Astrocyte (in vitro differentiated cells and primary cell): ENCODE measurements around the gene SLC66A2. TPM values are rescaled to one million over a fixed set of nuclear protein-coding genes. Genes with fewer than 3 reads are reported as not detected.

ENCODE experiments used
- DNase-seq: peaks from one replicate; pipeline ENCODE4 v3.0.0-alpha.2; 2010; ENCODE audit warnings: low read depth
- FAIRE-seq: peaks from 2 replicates; lab custom pipeline; 2011; peaks lifted over from hg19 to GRCh38; lab: Jason Lieb, UNC
- H2AFZ ChIP-seq: 2 replicates; pipeline ENCODE4 v1.6.0; 2012; ENCODE audit warnings: low read depth, low read length, inconsistent platforms
- H3K27ac ChIP-seq: 2 replicates; pipeline ENCODE4 v1.5.1; 2011; ENCODE audit warnings: low read depth, low read length, inconsistent platforms
- H3K27me3 ChIP-seq: 2 replicates; pipeline ENCODE4 v1.6.0; 2011; ENCODE audit warnings: low read length, inconsistent platforms; ENCODE audit not compliant: insufficient read depth
- H3K36me3 ChIP-seq: 2 replicates; pipeline ENCODE4 v1.5.1; 2011; ENCODE audit warnings: low read length, inconsistent platforms; ENCODE audit not compliant: insufficient read depth
- H3K4me1 ChIP-seq: 2 replicates; pipeline ENCODE4 v1.5.1; 2011; ENCODE audit warnings: low read length, inconsistent platforms; ENCODE audit not compliant: insufficient read depth
- H3K4me2 ChIP-seq: 2 replicates; pipeline ENCODE4 v1.6.0; 2012; ENCODE audit warnings: low read length, inconsistent platforms
- H3K4me3 ChIP-seq: 2 replicates; pipeline ENCODE4 v1.5.1; 2011; ENCODE audit warnings: low read depth, mild to moderate bottlenecking, low read length, inconsistent platforms; ENCODE audit not compliant: insufficient read depth
- H3K79me2 ChIP-seq: 2 replicates; pipeline ENCODE4 v1.6.0; 2012; ENCODE audit warnings: mild to moderate bottlenecking, low read length, inconsistent platforms; ENCODE audit not compliant: insufficient read depth
- H3K9ac ChIP-seq: 2 replicates; pipeline ENCODE4 v1.6.0; 2012; ENCODE audit warnings: mild to moderate bottlenecking, low read length, inconsistent platforms
- H3K9me3 ChIP-seq: 2 replicates; pipeline ENCODE4 v1.5.1; 2012; ENCODE audit warnings: low read depth, mild to moderate bottlenecking, low read length, inconsistent platforms; ENCODE audit not compliant: insufficient read depth
- H4K20me1 ChIP-seq: 2 replicates; pipeline ENCODE4 v1.6.0; 2012; ENCODE audit warnings: low read length, inconsistent platforms; ENCODE audit not compliant: insufficient read depth
- H3K27ac Mint-ChIP-seq: one replicate; pipeline ENCODE4 v1.8.0; 2021; ENCODE audit warnings: mild to moderate bottlenecking, mixed read lengths; ENCODE audit not compliant: unreplicated experiment
- H3K27me3 Mint-ChIP-seq: one replicate; pipeline ENCODE4 v1.8.0; 2021; ENCODE audit warnings: low read depth, mixed read lengths; ENCODE audit not compliant: unreplicated experiment
- H3K36me3 Mint-ChIP-seq: one replicate; pipeline ENCODE4 v1.8.0; 2021; ENCODE audit warnings: low read depth, mixed read lengths; ENCODE audit not compliant: unreplicated experiment
- H3K4me1 Mint-ChIP-seq: one replicate; pipeline ENCODE4 v1.8.0; 2021; ENCODE audit warnings: low read depth, mixed read lengths; ENCODE audit not compliant: unreplicated experiment
- H3K4me3 Mint-ChIP-seq: one replicate; pipeline ENCODE4 v1.8.0; 2021; ENCODE audit warnings: mild to moderate bottlenecking, moderate library complexity, mixed read lengths; ENCODE audit not compliant: unreplicated experiment
- H3K9me3 Mint-ChIP-seq: one replicate; pipeline ENCODE4 v1.8.0; 2021; ENCODE audit warnings: mild to moderate bottlenecking, mixed read lengths; ENCODE audit not compliant: unreplicated experiment
- CTCF ChIP-seq: IDR thresholded peaks from 2 replicates; pipeline ENCODE4 v1.5.1; 2011; ENCODE audit warnings: low read depth, mild to moderate bottlenecking, inconsistent platforms, low read length, moderate library complexity; ENCODE audit not compliant: insufficient read depth
- EZH2 ChIP-seq: IDR thresholded peaks from 2 replicates; pipeline ENCODE4 v1.6.1; 2012; ENCODE audit warnings: mild to moderate bottlenecking, low read length, inconsistent platforms; ENCODE audit not compliant: insufficient read depth
- total RNA-seq: library from RNA; stranded (reverse); gene quantifications from 2 replicates; pipeline ENCODE4 v1.2.1, GENCODE V29; 2021

The SLC66A2 gene
- total RNA-seq, 1 donor from 2014 or later, result 25.3 TPM

- no peak for FAIRE-seq
- H4K20me1 ChIP-seq, result peaks cover 100% of the 10 kb centered on the region
These were observed 31.3 kb upstream of the SLC66A2 start for GRCh38 chr18:79982736-79983135.

GRCh38 chr18:79980585-79980984 is 29.1 kb upstream of the SLC66A2 start:
- Histone ChIP-seq H2AFZ (no peak overlapping the region), H3K27me3 (no peaks in the 10 kb centered on the region), H3K79me2 (peaks cover 100% of the 10 kb centered on the region), H3K4me3 (no peak overlapping the region), H4K20me1 (peaks cover 100% of the 10 kb centered on the region), H3K27ac (no peak overlapping the region), H3K9me3 (no peaks in the 10 kb centered on the region), H3K36me3 (peaks cover 6% of the 10 kb centered on the region), H3K9ac (no peak overlapping the region), H3K4me1 (no peaks in the 10 kb centered on the region), H3K4me2 (no peak overlapping the region)
- Mint-ChIP-seq H3K9me3 (no peaks in the 10 kb centered on the region), H3K4me1 (peaks cover 18% of the 10 kb centered on the region), H3K27me3 (no peaks in the 10 kb centered on the region), H3K27ac (no peak overlapping the region), H3K36me3 (peaks cover 8% of the 10 kb centered on the region), H3K4me3 (no peak overlapping the region)
- TF ChIP-seq CTCF (no peak), EZH2 (no peak)
- DNase-seq (no peak), FAIRE-seq (no peak)

More at GRCh38 chr18:79982736-79983135, 31.3 kb upstream of the SLC66A2 start:
- Mint-ChIP-seq H3K4me1 (peaks cover 28% of the 10 kb centered on the region), H3K27me3 (no peaks in the 10 kb centered on the region), H3K4me3 (no peak overlapping the region), H3K9me3 (no peaks in the 10 kb centered on the region), H3K36me3 (peaks cover 7% of the 10 kb centered on the region), H3K27ac (no peak overlapping the region)
- no peak overlapping the region for H2AFZ ChIP-seq
- H3K4me1 ChIP-seq, result peaks cover 7% of the 10 kb centered on the region
- peaks cover 100% of the 10 kb centered on the region for H3K79me2 ChIP-seq
- H3K4me3 ChIP-seq, result no peak overlapping the region
- H3K9me3 ChIP-seq, result no peaks in the 10 kb centered on the region
- H3K27ac ChIP-seq, result no peak overlapping the region
- no peak overlapping the region for H3K9ac ChIP-seq
- no peaks in the 10 kb centered on the region for H3K27me3 ChIP-seq
- H3K36me3 ChIP-seq, result peaks cover 6% of the 10 kb centered on the region
- H3K4me2 ChIP-seq, result no peak overlapping the region
- TF ChIP-seq CTCF (no peak), EZH2 (no peak)
- no peak for DNase-seq

GRCh38 chr18:79979843-79980242 is 28.4 kb upstream of the SLC66A2 start:
- FAIRE-seq (no peak), DNase-seq (no peak)
- Histone ChIP-seq H3K9me3 (no peaks in the 10 kb centered on the region), H3K4me3 (no peak overlapping the region), H2AFZ (no peak overlapping the region), H4K20me1 (peaks cover 100% of the 10 kb centered on the region), H3K79me2 (peaks cover 100% of the 10 kb centered on the region), H3K4me1 (no peaks in the 10 kb centered on the region), H3K36me3 (peaks cover 4% of the 10 kb centered on the region), H3K4me2 (no peak overlapping the region), H3K9ac (no peak overlapping the region), H3K27ac (no peak overlapping the region), H3K27me3 (no peaks in the 10 kb centered on the region)
- H3K4me1 Mint-ChIP-seq, result peaks cover 16% of the 10 kb centered on the region
- no peak overlapping the region for H3K4me3 Mint-ChIP-seq
- H3K36me3 Mint-ChIP-seq, result peaks cover 10% of the 10 kb centered on the region
- H3K27ac Mint-ChIP-seq, result no peak overlapping the region
- no peaks in the 10 kb centered on the region for H3K9me3 Mint-ChIP-seq
- no peaks in the 10 kb centered on the region for H3K27me3 Mint-ChIP-seq
- TF ChIP-seq EZH2 (no peak), CTCF (no peak)
